ENCODE measurements around the gene EML3. TPM values are rescaled to one million over a fixed set of nuclear protein-coding genes. Genes with fewer than 3 reads are reported as not detected.
"Not testable (repeated sequence)": the region's sequence is repeated elsewhere in the genome, so short reads cannot be mapped to it uniquely, and the experiment has no call there.

The EML3 gene
- 13.8 and 19.0 TPM in 2 replicates for total RNA-seq (2012; rRNA removed)

DNA sequence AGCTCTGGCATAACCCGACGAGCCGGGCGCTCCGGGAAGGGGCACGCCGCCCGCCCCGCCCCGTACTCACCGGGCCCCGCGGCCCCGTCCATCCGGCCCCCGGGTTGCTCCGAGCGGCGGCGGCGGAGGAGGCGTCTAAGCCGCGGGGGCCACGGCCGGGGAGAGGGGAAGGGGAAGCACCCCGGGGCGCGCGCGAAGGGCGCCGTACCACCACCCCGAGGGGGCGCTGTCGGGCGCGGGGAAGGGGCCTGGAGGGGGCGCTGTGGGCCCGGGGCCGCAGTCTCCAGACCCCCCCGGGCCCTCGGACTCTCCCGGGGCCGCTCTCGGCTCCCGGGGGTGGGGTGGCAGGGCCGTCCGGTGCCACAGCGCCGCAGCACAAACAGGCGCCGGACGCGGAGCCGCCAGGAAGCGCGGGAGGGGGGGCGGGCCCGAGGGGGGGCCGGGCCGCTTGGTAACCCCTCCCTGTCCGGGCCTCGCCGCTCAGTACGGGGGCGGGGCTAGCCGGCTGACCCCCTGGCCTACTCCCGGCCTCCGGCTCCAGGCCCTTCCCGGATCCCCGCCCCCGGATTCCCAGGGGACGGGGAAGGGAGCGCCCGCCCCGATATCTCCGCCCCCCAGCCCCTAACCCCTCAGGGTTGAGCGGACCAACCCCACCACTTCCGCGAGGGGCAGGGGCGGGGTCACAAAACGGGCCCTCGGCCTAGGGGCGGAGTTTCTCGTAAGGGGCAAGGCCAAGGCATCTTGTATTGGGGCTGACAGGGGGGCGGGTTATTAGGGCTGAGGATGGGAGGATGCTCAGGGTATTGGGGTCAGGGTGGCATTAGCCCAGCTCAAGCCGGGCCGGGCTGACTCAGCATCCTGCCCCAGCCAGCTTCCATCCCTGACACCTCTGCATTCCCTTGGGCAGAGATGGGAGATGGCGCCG lies at the start of gene EML3, which contains the start of gene ROM1:
EML3 (minus strand) TSS at position 410 of the 925 bp plus-strand sequence; CDS start at position 92, 318 bp downstream.
ROM1 (plus strand) TSS at position 892 of the 925 bp plus-strand sequence; CDS start at position 917, 25 bp downstream.
- H3K4me3 ChIP-seq (ENCODE audit: low read length): peak within 1 kb of the TSS; percentile 74
- peak within 1 kb of the TSS; percentile 85 for H3K4me2 ChIP-seq (ENCODE audit: low read length)
- H3K36me3 ChIP-seq (ENCODE audit: insufficient read depth, low read length): peaks cover 36% of the 10 kb centered on the region
- H3K9ac ChIP-seq (ENCODE audit: low read depth, low read length): peak within 1 kb of the TSS; percentile 88
- no peaks in the 10 kb centered on the region for H3K9me3 ChIP-seq (replicated peaks; ENCODE audit: low read length)
- H3K27me3 ChIP-seq (ENCODE audit: control insufficient read depth, insufficient read depth, low read length): no peaks in the 10 kb centered on the region
- peaks cover 27% of the 10 kb centered on the region for H3K4me1 ChIP-seq (ENCODE audit: control insufficient read depth, insufficient read depth, low read length)

GRCh38 chr11:62656796-62657429 lies 44.3 kb upstream of the EML3 start:
- H3K4me2 ChIP-seq (ENCODE audit: low read length): no peak overlapping the region
- H3K9ac ChIP-seq (ENCODE audit: low read depth, low read length): no peak overlapping the region
- H3K4me3 ChIP-seq (ENCODE audit: low read length): no peak overlapping the region
- no peaks in the 10 kb centered on the region for H3K27me3 ChIP-seq (ENCODE audit: control insufficient read depth, insufficient read depth, low read length)
- no peaks in the 10 kb centered on the region for H3K9me3 ChIP-seq (replicated peaks; ENCODE audit: low read length)
- peaks cover 6% of the 10 kb centered on the region for H3K4me1 ChIP-seq (ENCODE audit: control insufficient read depth, insufficient read depth, low read length)
- H3K36me3 ChIP-seq (ENCODE audit: insufficient read depth, low read length): no peaks in the 10 kb centered on the region

GRCh38 chr11:62654297-62654696 lies 41.7 kb upstream of the EML3 start:
- Histone ChIP-seq H3K4me2 (ENCODE audit: low read length) (no peak overlapping the region), H3K36me3 (ENCODE audit: insufficient read depth, low read length) (peaks cover 5% of the 10 kb centered on the region), H3K4me3 (ENCODE audit: low read length) (no peak overlapping the region), H3K4me1 (ENCODE audit: control insufficient read depth, insufficient read depth, low read length) (peaks cover 12% of the 10 kb centered on the region), H3K9ac (ENCODE audit: low read depth, low read length) (no peak overlapping the region), H3K27me3 (ENCODE audit: control insufficient read depth, insufficient read depth, low read length) (no peaks in the 10 kb centered on the region), H3K9me3 (replicated peaks; ENCODE audit: low read length) (no peaks in the 10 kb centered on the region)

DNA sequence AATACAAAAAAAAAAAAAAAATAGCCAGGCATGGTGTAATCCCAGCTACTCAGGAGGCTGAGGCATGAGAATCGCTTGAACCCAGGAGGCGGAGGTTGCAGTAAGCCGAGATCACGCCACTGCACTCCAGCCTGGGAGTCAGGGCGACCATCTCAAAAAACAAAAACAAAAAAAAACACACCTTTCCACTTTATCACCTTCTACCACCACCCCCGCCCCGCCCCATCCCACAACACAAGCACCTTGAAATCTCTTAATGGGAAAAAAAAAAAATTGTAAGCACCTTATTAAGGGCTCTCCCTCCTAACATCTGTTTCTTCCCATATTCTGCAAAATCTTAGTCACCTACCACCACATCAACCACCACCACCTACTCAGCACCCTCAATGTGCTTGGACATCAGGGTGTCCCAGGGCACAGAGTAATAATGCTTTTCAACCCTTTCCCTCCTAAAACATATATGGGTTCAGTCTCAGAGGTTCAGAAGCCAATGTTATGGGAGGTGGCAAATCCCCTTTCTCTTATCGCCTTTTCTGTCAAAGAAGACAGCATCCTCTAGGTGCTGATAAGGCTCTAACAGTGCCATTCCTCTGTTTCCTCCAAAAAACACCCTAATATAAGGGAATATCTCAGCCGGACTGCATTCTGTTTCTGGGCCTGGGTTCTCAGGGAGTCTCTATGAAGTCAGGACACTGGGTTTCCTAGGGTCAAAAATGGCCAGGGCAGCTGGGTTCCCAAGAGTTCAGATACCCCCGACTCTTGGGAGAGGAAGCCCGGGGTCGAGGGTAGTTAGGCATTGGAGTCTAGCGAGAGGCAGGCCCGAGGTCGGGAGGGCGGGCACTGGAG lies 39.8 kb upstream of the EML3 start:
- peak overlapping the region; percentile 93 for H3K4me2 ChIP-seq (ENCODE audit: low read length)
- H3K4me1 ChIP-seq (ENCODE audit: control insufficient read depth, insufficient read depth, low read length): peaks cover 24% of the 10 kb centered on the region
- no peaks in the 10 kb centered on the region for H3K9me3 ChIP-seq (replicated peaks; ENCODE audit: low read length)
- H3K9ac ChIP-seq (ENCODE audit: low read depth, low read length): peak overlapping the region; percentile 96
- peaks cover 18% of the 10 kb centered on the region for H3K36me3 ChIP-seq (ENCODE audit: insufficient read depth, low read length)
- H3K4me3 ChIP-seq (ENCODE audit: low read length): peak overlapping the region; percentile 93
- H3K27me3 ChIP-seq (ENCODE audit: control insufficient read depth, insufficient read depth, low read length): no peaks in the 10 kb centered on the region

- not testable (repeated sequence) for H3K4me2 ChIP-seq (ENCODE audit: low read length); H3K9me3 ChIP-seq (replicated peaks; ENCODE audit: low read length); H3K4me3 ChIP-seq (ENCODE audit: low read length); H3K27me3 ChIP-seq (ENCODE audit: control insufficient read depth, insufficient read depth, low read length); H3K9ac ChIP-seq (ENCODE audit: low read depth, low read length)
- peaks cover 18% of the 10 kb centered on the region for H3K36me3 ChIP-seq (ENCODE audit: insufficient read depth, low read length)
- peaks cover 31% of the 10 kb centered on the region for H3K4me1 ChIP-seq (ENCODE audit: control insufficient read depth, insufficient read depth, low read length)
Observed at GRCh38 chr11:62650283-62650682, 37.7 kb upstream of the EML3 start.

- H3K9me3 ChIP-seq (replicated peaks; ENCODE audit: low read length): no peaks in the 10 kb centered on the region
- no peak overlapping the region for H3K4me2 ChIP-seq (ENCODE audit: low read length)
- no peaks in the 10 kb centered on the region for H3K27me3 ChIP-seq (ENCODE audit: control insufficient read depth, insufficient read depth, low read length)
- H3K9ac ChIP-seq (ENCODE audit: low read depth, low read length): no peak overlapping the region
- peaks cover 38% of the 10 kb centered on the region for H3K4me1 ChIP-seq (ENCODE audit: control insufficient read depth, insufficient read depth, low read length)
- peaks cover 20% of the 10 kb centered on the region for H3K36me3 ChIP-seq (ENCODE audit: insufficient read depth, low read length)
- H3K4me3 ChIP-seq (ENCODE audit: low read length): no peak overlapping the region
Observed at GRCh38 chr11:62649486-62649885, 36.9 kb upstream of the EML3 start.

- Histone ChIP-seq H3K4me2 (ENCODE audit: low read length) (no peak overlapping the region), H3K4me1 (ENCODE audit: control insufficient read depth, insufficient read depth, low read length) (peaks cover 38% of the 10 kb centered on the region), H3K36me3 (ENCODE audit: insufficient read depth, low read length) (peaks cover 25% of the 10 kb centered on the region), H3K4me3 (ENCODE audit: low read length) (no peak overlapping the region), H3K9me3 (replicated peaks; ENCODE audit: low read length) (no peaks in the 10 kb centered on the region), H3K27me3 (ENCODE audit: control insufficient read depth, insufficient read depth, low read length) (no peaks in the 10 kb centered on the region), H3K9ac (ENCODE audit: low read depth, low read length) (no peak overlapping the region)
Observed at GRCh38 chr11:62648967-62649364, 36.4 kb upstream of the EML3 start.

GRCh38 chr11:62648185-62648966 lies 35.8 kb upstream of the EML3 start:
- Histone ChIP-seq H3K4me3 (ENCODE audit: low read length) (no peak overlapping the region), H3K36me3 (ENCODE audit: insufficient read depth, low read length) (peaks cover 28% of the 10 kb centered on the region), H3K9ac (ENCODE audit: low read depth, low read length) (no peak overlapping the region), H3K27me3 (ENCODE audit: control insufficient read depth, insufficient read depth, low read length) (no peaks in the 10 kb centered on the region), H3K4me2 (ENCODE audit: low read length) (no peak overlapping the region), H3K4me1 (ENCODE audit: control insufficient read depth, insufficient read depth, low read length) (peaks cover 36% of the 10 kb centered on the region), H3K9me3 (replicated peaks; ENCODE audit: low read length) (no peaks in the 10 kb centered on the region)

GRCh38 chr11:62647609-62648005 lies 35.0 kb upstream of the EML3 start:
- Histone ChIP-seq H3K36me3 (ENCODE audit: insufficient read depth, low read length) (peaks cover 33% of the 10 kb centered on the region), H3K9ac (ENCODE audit: low read depth, low read length) (no peak overlapping the region), H3K9me3 (replicated peaks; ENCODE audit: low read length) (no peaks in the 10 kb centered on the region), H3K27me3 (ENCODE audit: control insufficient read depth, insufficient read depth, low read length) (no peaks in the 10 kb centered on the region), H3K4me3 (ENCODE audit: low read length) (no peak overlapping the region), H3K4me2 (ENCODE audit: low read length) (peak overlapping the region; percentile 68), H3K4me1 (ENCODE audit: control insufficient read depth, insufficient read depth, low read length) (peaks cover 36% of the 10 kb centered on the region)

GRCh38 chr11:62646825-62647608 lies 34.4 kb upstream of the EML3 start:
- H3K4me3 ChIP-seq (ENCODE audit: low read length): peak overlapping the region; percentile 36

More at GRCh38 chr11:62646825-62647608, 34.4 kb upstream of the EML3 start:
- Histone ChIP-seq H3K4me1 (ENCODE audit: control insufficient read depth, insufficient read depth, low read length) (peaks cover 32% of the 10 kb centered on the region), H3K9me3 (replicated peaks; ENCODE audit: low read length) (no peaks in the 10 kb centered on the region), H3K9ac (ENCODE audit: low read depth, low read length) (peak overlapping the region; percentile 27), H3K36me3 (ENCODE audit: insufficient read depth, low read length) (peaks cover 34% of the 10 kb centered on the region), H3K27me3 (ENCODE audit: control insufficient read depth, insufficient read depth, low read length) (no peaks in the 10 kb centered on the region), H3K4me2 (ENCODE audit: low read length) (peak overlapping the region; percentile 68)
